ENCODE data around the gene IGSF9. TPM values are rescaled to one million over a fixed set of nuclear protein-coding genes. Genes with fewer than 3 reads are reported as not detected.

Gene IGSF9, protein sequence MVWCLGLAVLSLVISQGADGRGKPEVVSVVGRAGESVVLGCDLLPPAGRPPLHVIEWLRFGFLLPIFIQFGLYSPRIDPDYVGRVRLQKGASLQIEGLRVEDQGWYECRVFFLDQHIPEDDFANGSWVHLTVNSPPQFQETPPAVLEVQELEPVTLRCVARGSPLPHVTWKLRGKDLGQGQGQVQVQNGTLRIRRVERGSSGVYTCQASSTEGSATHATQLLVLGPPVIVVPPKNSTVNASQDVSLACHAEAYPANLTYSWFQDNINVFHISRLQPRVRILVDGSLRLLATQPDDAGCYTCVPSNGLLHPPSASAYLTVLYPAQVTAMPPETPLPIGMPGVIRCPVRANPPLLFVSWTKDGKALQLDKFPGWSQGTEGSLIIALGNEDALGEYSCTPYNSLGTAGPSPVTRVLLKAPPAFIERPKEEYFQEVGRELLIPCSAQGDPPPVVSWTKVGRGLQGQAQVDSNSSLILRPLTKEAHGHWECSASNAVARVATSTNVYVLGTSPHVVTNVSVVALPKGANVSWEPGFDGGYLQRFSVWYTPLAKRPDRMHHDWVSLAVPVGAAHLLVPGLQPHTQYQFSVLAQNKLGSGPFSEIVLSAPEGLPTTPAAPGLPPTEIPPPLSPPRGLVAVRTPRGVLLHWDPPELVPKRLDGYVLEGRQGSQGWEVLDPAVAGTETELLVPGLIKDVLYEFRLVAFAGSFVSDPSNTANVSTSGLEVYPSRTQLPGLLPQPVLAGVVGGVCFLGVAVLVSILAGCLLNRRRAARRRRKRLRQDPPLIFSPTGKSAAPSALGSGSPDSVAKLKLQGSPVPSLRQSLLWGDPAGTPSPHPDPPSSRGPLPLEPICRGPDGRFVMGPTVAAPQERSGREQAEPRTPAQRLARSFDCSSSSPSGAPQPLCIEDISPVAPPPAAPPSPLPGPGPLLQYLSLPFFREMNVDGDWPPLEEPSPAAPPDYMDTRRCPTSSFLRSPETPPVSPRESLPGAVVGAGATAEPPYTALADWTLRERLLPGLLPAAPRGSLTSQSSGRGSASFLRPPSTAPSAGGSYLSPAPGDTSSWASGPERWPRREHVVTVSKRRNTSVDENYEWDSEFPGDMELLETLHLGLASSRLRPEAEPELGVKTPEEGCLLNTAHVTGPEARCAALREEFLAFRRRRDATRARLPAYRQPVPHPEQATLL
- 5.9 TPM for total RNA-seq

DNA sequence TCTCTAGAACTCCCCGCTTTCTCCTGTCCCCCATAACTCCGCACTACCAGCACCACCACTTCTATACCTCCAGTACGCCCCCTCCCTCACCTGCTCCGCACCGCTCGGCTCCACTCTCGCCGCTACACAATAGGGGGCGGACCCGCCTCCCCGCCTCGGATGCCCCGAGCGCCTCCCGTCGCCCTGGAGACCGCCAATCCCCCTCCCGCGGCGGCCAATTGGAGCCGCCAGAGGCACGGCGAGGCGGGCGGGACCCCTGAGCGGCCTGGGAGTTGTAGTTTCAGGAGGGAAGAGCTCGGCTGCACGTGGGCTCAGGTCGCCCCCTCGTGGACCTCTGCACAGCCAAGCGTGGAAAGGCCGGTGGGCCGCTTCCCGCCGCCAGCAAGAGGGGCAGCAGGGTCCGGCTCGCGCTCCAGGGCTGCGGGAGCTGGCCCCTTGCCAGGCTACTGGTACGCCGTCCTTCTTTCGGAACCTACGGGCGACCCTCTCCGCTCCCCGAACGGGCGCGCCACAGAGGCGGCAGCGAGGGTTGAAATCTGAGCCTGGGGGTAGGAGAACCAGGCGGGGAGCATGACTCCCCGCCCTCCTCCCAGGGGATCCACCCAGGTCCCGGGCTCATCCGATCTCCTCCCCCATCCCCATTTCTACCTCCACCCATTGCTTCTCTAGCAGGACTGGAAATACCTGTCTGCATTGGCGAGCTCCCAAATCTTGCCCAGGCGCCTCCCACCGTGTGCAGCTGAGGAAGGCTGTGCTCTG is at the start of gene IGSF9:
IGSF9 (minus strand) TSS at position 131 of the 759 bp plus-strand sequence. CDS start 2,159 bp downstream, outside the sequence.
- DNase-seq: peak; percentile 56

DNA sequence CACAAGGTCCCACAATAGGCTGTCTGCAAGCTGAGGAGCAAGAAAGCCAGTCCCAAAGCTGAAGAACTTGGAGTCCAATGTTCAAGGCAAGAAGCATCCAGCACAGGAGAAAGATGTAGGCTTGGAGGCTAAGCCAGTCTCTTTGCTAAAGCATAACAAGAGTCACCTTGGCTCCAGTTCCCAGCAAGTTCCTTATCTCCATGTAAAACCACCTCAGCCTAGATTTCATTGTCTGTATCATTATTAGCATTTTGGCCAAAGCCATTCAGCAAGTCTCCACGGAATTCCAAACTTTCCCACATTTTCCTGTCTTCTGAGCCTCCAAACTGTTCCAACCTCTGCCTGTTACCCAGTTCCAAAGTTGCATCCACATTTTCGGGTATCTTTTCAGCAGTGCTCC is 49.5 kb upstream of the IGSF9 start:
- no peak for DNase-seq

DNA sequence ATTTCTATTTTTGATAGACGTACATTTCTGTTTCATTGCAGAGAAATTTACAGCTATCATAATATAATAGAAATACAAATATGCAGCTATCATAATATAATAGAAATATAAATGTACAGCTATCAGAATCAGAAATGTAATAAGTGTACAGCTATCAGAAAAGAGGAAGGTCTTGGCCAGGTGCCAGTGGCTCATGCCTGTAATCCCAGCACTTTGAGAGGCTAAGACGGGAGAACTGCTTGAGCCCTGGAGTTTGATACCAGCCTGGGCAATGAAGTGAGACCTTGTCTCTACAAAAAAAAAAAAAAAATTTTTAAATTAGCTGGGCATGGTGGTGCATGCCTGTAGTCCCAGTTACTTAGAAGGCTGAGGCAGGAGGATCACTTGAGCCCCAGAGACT is 48.5 kb upstream of the IGSF9 start:
- DNase-seq: no peak

DNA sequence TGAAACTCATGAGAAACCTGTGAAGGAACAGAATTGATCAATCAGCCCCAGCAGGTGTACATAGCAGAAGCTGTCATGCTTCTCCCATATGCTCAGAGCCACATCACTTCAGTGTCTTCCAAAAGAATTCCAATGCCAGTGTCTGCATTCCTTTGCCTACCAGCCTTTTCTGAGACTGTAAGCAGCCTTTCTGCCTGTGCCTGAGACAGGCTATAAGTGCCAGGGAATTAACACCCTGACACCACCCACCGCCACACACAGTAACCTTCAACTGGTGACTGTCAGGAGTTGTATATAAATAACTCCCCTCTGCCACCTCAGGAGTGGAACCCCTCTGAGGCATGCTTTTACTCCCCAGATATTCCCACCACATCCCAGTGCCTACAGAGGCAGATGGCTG is 46.7 kb upstream of the IGSF9 start:
- DNase-seq: no peak

DNA sequence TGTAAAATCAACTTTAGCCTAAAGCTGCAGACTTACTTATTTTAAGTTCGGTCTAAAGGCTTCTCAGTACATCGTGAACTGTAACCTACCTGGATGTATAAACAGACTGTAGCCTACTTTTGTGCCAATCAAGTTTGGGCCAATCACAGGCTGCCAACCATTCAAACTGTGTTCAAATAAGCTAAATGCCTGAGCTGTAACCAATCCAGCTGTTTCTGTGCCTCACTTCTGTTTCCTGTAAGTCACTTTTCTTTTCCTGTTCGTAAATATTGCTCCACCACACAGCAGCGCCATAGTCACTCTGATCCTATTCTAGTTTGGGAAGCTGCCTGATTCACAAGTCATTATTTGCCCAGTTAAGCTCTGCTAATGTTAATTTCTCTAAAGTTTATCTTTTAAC is 46.1 kb upstream of the IGSF9 start:
- no peak for DNase-seq

DNA sequence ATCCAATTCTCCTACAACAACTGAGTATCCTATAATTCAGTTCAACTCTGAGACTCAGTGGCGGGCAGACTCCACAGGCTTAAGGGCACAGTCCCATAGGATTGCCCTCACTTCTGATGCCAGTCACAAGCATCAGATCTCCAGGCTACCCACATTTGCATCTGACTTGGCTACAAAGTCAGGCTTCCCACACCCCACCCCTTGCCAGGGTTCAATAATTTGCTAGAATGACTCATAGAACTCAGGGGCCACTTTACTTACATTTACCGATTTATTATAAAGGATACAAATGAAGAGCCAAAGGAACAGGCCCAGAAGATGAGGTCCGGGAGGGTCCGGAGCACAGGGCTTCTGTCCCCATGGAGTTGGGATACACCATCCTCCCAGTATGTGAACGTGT is 44.6 kb upstream of the IGSF9 start:
- no peak for DNase-seq

DNA sequence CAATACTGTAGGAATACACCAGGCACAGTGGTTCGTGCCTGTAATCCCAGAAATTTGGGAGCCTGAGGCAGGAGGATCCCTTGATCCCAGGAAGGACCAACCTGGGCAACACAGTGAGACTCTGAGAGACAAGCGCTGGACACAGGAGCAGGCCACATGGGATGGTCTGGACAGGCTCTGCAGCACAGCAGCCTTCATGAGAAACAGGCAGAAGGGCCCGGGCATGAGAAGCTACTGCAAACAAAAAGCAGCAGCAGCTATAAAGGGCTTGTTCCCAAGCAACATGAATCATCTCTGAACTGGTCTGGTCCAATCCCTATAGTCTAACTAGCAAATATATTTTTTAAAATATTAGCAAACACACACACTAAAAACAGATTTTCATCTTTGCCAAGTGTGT is 44.2 kb upstream of the IGSF9 start:
- DNase-seq: no peak

DNA sequence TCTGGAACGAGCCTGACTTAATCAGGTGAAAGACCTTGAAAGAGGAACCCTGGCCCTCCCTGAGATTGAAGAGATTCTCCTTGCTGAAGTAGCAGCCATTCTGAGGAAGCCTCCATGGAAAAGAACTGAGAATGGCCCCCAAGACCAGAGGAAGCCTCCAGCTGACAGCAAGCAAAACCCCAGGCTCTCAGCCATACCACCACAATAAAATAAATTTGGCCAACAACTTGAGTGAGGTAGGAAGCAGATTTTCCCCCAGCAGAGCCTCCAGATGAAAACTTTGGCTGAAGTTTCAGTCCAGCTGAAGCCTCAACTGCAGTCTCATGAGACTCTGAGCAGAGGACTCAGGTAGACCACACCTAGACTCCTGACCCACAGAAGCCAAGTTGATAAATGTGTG is 42.6 kb upstream of the IGSF9 start:
- no peak for DNase-seq

DNA sequence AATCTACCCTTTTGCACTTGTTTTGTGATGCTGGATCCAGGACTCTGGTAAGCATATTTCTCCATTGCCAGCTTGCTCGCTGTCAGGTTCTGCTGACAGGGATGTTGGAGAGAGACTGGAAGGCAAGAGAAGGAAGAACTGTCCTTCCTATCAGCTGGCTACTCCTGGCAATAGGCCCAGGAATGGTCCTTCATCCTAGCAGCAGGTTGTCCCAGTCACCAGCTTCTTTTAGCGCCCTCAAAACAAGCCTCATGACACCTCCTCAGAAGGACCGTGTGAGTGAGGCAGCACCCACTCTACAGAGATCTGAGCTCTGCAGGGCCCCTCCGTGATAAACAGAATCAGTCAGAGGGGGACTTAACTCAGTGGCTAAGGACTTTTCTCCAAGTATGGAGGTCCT is 41.8 kb upstream of the IGSF9 start:
- DNase-seq: no peak

DNA sequence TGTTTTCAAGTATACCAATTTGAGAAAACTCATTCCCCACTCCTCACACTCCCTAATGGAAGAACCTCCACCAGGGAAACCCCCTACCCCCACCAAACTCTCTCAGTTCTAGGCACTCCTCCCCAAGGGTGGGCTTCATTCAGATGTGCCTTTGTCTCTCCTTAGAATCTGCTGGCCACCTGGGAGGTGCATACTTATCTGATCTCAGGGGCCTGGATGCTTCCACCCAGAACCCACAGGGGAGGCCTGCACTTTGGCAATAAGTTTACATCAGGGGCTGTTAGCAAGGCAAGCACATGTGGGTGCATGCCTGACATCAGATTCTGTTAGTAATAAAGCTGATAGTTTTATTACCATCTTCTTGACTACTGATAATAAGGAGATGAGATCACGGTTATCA is 41.1 kb upstream of the IGSF9 start:
- no peak for DNase-seq

DNA sequence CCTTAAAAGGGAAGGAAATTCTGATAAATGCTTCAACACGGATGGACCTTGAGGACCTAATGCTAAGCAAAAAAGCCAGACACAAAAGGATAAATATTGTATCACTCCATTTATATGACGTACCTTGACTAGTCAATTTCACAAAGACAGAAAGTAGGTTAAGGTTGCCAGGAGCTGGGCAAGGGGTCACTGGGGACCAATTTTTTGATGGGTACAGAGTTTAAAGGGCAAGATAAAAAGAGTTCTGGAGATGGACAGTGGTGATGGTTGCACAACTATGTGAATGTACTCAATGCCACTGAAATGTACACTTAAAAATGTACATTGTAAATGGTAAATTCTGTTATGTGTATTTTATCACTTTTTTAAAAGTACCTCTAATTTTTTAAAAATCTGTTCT is 40.7 kb upstream of the IGSF9 start:
- no peak for DNase-seq

DNA sequence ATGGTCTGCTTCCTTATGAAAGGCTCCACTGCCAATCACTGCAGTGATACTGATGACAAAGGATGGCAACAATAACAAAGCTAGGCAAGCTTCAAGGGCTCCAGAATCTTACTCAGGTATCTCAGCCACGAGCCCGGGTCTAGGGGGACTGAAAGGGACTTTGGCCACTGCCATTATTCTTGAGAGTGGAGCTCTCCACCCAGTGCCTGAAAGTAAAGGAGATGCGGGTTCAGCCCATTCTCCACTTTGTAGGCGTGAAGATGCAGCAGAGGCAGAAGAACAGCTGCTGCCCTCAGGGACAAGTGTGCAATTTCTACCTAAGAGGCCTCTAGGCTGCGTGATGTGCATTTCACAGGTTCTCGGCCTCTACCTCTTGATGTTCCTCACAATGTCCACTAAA is 40.1 kb upstream of the IGSF9 start:
- no peak for DNase-seq

DNA sequence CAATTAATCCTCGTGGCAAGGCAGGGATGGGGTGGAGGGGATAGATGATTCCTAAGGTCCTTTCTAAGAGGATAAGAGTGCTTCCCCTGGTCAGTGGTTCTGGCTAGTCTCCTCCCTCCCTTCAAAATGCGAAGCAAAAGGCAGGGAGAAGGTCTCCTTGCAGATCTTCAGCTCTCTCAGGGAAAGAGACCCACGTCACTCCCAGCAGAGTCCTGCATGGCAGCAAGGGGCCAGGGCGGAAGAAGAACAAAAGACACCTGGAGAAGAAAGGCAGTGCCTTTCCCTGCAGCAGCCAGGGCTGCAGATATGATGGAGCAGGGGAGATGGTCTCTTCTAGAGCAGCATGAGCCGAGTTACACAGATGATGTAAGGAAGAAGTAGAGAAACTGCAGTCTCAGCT is 38.3 kb upstream of the IGSF9 start:
- DNase-seq: no peak

DNA sequence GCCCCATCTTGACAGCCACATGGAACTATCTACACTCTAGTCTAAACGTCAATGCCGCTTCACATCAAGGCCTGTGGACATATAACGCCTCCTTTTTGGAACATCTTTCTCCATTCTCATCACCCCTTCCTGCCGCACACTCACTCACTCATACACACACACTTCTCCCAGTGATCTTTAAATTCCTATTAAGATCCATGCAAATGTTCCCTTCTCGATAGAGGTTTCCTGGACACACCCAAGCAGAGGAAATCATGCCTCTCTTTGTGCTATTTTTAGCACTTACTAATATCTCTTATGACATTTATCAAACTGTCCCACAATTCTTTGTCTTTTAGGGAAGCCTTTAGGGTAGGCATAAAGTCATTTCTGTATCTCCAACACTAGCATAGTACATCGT is 36.9 kb upstream of the IGSF9 start:
- DNase-seq: no peak

DNA sequence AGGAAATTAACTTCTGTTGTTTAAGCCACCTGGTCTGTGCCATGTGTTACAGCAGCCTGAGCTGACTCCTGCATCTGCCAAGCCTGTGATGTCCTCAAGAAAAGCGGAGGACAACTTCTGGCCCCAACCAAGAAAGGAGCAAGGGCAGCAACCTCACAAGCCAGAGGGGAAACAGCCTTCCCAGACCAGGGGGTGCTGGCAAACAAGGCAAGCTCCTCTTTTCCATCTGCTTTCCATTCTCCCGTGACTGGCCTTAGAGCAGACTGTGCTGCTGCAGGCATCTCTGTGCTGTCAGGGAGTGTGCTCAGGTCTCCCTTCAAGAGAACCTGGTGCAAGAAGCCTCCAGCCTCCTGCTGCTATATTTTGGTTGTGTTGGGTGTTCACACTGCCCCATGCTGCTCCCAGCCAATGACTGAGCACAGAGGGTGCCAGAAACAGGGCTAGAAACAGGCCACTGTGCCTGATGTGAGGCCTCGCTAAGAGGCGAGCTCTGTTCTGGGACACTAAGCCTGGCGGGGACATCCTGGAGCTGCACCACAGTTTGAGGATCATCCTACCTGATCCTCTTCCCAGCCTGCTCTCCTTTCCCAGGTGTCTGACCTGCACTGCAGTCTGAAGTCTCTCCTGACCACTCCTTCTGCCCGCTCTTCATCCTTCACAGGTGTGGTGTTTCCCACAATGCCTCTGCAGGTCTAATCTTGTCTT is 36.1 kb upstream of the IGSF9 start:
- DNase-seq: no peak

DNA sequence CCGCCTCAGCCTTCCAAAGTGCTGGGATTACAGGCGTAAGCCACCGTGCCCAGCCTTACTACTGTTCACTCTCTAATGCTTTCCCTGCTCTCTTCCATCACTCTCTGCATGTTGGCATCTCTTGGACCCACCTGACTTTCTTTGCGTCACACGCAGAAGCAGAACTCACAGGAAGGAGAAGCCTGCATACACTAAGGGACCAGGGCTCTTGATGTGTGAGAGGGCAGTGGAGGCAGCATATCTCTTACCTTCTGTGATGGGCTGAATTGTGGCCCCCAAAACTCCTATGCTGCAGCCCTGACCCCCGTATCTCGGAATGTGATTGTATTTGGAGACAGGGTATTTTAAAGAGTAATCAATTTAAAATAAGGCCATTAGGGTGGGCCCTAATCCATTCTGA is 35.4 kb upstream of the IGSF9 start:
- no peak for DNase-seq

DNA sequence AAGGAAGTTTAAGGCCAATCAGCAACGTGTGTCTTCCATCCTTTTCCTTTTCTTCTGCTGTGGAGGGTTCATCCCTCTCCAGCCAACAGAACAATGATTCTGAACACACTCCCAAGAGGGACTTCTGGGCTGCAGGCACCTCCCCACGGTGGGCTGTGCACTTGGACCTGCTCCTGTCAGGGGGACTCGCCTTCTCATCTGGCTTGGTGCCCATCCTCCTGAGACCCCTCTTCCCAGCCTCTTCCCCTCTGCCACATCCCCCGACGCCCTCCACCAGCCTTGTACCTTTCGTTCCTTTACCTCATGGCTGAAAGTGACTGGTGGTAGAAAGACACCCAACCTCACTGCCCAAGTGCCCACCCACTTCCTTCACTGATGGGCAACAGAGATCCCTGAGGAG is 34.7 kb upstream of the IGSF9 start:
- no peak for DNase-seq

DNA sequence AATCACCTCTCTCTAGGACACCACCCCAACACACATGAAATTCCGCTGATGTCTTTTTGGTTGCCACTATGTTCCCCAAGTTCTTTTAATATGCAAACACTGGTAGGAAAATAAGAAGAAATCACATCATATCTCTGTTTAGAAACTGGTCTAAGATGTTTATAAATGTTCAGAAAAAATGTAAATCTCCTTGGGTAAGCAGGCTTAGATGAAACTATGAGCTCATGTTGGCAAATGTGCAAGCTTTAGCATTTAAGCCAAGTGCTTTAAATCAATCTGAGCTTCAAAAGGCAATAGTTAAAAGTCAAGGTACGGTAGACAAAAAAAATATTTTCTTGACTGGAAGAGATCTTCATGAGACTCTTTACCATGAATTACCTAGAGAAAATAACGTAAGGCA is 33.8 kb upstream of the IGSF9 start:
- DNase-seq: no peak

DNA sequence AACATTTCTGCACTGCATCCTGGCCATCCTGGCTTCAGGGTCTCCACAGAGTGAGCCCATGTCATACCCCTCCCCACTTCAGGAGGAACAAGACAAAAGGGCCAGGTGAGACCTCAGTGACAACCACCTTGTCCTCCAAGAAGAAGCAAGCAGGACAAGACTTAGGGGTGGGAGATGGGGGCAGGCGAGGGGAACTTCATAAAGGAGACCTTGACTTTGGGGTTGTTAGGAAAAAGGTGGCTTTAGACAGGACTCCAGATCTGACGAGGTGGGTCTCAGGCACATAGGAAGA is 32.6 kb upstream of the IGSF9 start:
- DNase-seq: no peak

DNA sequence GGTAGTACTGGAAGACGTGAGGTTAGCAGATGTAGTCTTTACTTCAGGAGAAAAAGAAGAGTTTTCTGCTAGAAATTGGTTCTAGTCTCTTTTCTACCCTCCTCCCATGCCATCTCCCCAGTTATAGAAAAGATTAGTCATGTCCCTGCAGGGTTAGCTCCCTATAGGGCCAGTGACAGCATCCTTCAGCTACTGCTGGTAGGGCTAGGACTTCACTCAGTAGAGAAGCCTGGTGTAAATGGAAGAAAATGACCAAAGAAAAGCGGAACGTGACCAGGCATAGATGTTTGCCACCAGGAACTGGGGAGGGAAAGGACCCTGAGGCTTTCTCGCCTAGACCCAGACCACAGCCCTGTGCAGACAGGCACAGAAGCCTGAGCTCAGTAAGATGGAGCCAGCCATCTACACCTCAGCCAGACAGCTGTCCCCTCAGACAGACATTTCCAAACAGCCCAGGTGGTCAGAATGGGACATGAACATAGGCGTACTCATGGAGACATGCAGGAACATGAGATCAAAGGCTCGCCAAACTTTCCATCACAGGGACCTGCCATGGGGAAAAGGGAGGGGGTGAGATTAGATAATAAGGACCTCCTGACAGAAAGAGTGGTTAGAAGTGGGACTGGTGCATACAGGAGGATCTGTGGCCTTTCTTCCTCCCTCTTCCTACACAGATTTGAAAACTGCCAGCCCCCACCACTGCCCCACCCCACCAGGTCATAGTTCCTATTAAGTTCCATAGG is 32.1 kb upstream of the IGSF9 start:
- DNase-seq: no peak

DNA sequence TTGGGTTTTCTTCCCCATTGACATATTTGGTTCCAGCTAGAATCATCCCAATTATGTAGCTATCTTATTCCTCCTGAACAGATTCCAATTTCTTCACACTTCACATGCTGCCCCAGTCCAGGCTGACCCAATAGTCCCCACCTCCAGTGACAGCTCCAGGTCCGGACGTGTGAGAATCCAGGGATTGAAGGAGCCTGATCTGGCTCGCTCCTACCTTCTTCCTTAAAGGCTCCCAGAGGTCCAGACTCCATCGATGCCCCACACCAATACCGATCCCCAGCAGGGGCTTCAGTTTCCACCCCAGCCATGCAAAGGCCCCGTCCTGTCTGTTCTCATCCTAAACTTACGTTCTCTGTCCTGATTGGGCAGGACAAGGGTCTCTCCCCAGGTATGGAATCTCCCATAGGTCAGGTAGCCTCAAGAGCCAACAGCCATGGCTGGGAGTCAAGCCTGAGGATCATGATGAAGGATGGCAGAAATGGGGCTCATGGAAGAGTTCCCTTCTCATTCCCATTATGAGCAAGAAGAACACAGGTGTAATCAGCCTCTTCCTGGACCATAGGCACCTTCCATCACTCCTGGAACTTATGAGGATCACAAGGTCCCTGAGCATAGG is 29.0 kb upstream of the IGSF9 start:
- no peak for DNase-seq
